ENCODE results near the gene ARHGAP24. TPM values are rescaled to one million over a fixed set of nuclear protein-coding genes. Genes with fewer than 3 reads are reported as not detected.

ARHGAP24 gene
- polyA plus RNA-seq, 2 of the 4 experiments (the other 2 are of a cell fraction), result 1.7 to 12.1 TPM

DNA sequence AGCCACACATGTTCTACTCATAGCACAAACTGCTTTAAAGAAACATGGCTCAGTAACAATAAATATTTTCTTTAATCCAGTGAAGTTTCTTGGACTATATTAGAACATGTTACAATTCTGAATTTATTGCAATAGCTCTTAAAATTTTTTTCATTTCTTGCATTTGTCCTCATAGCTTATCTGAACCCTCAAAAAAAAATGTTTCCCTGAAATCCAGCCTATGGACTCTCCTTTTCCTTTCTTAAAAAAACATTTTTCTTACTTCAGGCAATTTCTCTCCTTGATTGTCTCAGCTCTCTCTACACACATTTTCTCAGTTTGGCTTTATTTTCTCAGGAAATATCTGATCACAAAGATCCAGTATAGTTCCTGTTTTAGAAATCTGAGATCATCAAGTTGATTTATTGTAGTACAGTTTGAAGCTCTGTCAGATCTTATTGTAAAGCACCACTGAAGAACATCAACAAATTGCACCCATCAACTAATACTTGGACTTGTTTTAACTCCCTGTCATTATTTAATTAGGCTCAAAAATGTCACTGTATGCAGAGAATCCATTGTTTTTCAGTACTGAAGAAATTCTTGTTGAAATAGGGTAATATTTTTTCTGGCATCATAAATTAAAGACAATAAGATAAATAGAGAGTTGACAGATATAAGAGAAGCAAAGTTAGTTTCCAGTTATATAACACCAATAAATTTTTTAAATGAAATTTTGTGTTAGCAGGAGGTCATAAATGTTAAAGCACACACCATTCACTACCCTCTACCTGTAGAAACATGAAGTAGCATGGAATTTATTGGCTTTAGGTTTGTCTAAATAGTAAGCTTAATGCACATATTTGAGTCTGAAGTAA lies 317.7 kb downstream of the ARHGAP24 start:
- ChIA-PET POLR2A (no interaction called here), CTCF (interaction anchor here (1.4 kb wide), 1 partner anchor 176 kb away, joined by 4 read pairs; no protein-coding TSS in a partner anchor)
- Histone ChIP-seq H3K4me1 (peaks cover 5% of the 10 kb centered on the region), H3K27ac (no peak overlapping the region), H3K9me3 (no peaks in the 10 kb centered on the region), H3K4me3 (no peak overlapping the region), H3K4me2 (no peak overlapping the region)
- FAIRE-seq, result no peak
- DNase-seq (ENCODE audit: low read depth in 1 of 2, low spot score in 1 of 2), result no peak
- TF ChIP-seq, protein P1, sequence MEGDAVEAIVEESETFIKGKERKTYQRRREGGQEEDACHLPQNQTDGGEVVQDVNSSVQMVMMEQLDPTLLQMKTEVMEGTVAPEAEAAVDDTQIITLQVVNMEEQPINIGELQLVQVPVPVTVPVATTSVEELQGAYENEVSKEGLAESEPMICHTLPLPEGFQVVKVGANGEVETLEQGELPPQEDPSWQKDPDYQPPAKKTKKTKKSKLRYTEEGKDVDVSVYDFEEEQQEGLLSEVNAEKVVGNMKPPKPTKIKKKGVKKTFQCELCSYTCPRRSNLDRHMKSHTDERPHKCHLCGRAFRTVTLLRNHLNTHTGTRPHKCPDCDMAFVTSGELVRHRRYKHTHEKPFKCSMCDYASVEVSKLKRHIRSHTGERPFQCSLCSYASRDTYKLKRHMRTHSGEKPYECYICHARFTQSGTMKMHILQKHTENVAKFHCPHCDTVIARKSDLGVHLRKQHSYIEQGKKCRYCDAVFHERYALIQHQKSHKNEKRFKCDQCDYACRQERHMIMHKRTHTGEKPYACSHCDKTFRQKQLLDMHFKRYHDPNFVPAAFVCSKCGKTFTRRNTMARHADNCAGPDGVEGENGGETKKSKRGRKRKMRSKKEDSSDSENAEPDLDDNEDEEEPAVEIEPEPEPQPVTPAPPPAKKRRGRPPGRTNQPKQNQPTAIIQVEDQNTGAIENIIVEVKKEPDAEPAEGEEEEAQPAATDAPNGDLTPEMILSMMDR (IDR thresholded peaks at IDR 0.05), result no peak
- TF ChIP-seq CHD2 (IDR thresholded peaks at IDR 0.05; ENCODE audit: low read length, partially characterized antibody) (no peak), KDM1A (IDR thresholded peaks at IDR 0.05; ENCODE audit: low read depth) (no peak), POLR2AphosphoS2 (conservative IDR thresholded peaks at IDR 0.05; ENCODE audit: low read length) (no peak), FOSB (CRISPR knock-in tag; IDR thresholded peaks at IDR 0.05) (no peak), ZNF302 (CRISPR knock-in tag; IDR thresholded peaks at IDR 0.05) (no peak), FOSL2 (IDR thresholded peaks at IDR 0.05) (no peak), FOSL2 (CRISPR knock-in tag; IDR thresholded peaks at IDR 0.05) (no peak), EP300 (IDR thresholded peaks at IDR 0.05) (no peak), ESRRA (IDR thresholded peaks at IDR 0.05; ENCODE audit: borderline replicate concordance, low read length) (no peak)
- TF ChIP-seq, protein P2, sequence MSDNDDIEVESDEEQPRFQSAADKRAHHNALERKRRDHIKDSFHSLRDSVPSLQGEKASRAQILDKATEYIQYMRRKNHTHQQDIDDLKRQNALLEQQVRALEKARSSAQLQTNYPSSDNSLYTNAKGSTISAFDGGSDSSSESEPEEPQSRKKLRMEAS (IDR thresholded peaks at IDR 0.05), result no peak
- no peak for ATAC-seq

DNA sequence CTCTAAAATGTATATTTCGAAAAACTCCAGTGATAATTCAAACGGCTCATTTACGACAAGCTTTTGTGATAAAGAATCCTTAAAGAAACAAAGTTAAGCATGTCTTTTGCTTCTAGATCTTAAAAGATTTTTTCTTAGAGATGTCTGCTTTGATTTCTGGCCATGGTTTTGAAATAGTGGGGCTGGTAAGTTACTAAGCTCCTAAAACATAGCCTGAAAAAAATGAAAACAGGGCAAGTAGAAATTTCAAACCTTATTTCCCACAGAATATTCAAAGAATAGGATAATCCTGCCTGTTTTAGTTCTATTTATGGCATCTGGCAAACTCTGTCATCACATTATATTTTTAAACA lies 318.3 kb downstream of the ARHGAP24 start:
- WGBS (ENCODE audit: missing lambda C conversion rate), result 89% methylated on average over 3 of the region's 3 CpGs
- CTCF ChIA-PET, result no interaction called here
- no peak for ATAC-seq

DNA sequence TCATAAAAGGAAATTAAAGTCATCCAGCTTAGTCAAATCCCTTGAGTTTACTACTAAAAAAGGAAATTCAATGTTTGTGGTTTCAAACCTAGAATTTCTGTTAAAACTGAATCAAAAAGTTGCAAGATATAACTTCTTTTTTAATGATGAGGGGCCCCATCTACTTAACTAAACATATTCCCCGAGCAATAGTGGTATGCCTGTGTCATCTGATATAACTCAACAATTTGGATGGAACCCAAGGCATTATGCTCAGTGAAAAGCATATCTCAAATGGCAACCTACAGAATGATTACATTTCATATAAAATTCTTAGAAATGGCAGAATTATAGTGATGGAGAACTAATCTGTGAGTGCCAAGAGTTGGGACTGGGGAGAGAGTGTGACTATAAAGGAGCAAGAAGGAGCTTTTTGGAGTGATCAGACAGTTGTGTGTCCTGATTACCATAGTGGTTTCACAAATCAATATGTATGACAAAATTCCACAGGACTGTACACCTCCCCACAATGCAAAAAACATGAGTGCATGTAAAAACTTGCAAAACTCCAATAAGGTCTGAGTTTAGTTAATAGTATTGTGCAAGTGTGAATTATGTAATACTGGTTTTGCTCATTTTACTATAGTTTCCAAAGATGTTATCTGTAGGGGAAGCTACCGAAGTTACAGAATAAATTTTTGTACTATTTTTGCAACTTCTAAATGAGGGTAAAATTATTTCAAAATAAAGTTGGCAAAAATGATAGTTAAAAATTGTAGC lies 323.2 kb downstream of the ARHGAP24 start:
- POLR2A ChIA-PET, result no interaction called here
- DNase-seq (ENCODE audit: low read depth in 1 of 2, low spot score in 1 of 2) (no peak), ATAC-seq (no peak), FAIRE-seq (no peak)
- CTCF ChIA-PET, result interaction anchor here (0.6 to 6.7 kb wide), 19 partner anchors 7 to 714 kb away, joined by 3 to 117 read pairs (median 5); no protein-coding TSS in a partner anchor
- Histone ChIP-seq H3K9me3 (peaks cover 3% of the 10 kb centered on the region; the same call in 1 of the 3 replicates), H3K4me3 (no peak overlapping the region), H3K27ac (no peak overlapping the region), H3K4me2 (no peak overlapping the region), H3K4me1 (no peaks in the 10 kb centered on the region)
- WGBS (ENCODE audit: missing lambda C conversion rate), result 90% methylated on average over 2 of the region's 2 CpGs
- TF ChIP-seq KDM1A (IDR thresholded peaks at IDR 0.05; ENCODE audit: low read depth) (no peak), NR3C1 (IDR thresholded peaks at IDR 0.05) (no peak), RCOR1 (IDR thresholded peaks at IDR 0.05; ENCODE audit: low read depth, low read length) (no peak), EP300 (IDR thresholded peaks at IDR 0.05) (no peak), ESRRA (IDR thresholded peaks at IDR 0.05; ENCODE audit: borderline replicate concordance, low read length) (no peak), MYC (IDR thresholded peaks at IDR 0.05; ENCODE audit: borderline replicate concordance, low read length) (no peak), ZNF302 (CRISPR knock-in tag; IDR thresholded peaks at IDR 0.05) (no peak), HEYL (CRISPR knock-in tag; IDR thresholded peaks at IDR 0.05) (no peak), MAZ (IDR thresholded peaks at IDR 0.05; ENCODE audit: borderline replicate concordance, low read depth, low read length) (no peak), JUNB (IDR thresholded peaks at IDR 0.05) (no peak), RNF2 (IDR thresholded peaks at IDR 0.05; ENCODE audit: borderline replicate concordance, low read depth) (no peak), RAD21 (conservative IDR thresholded peaks at IDR 0.05 in 1 of 2, IDR thresholded peaks at IDR 0.05 in 1 of 2) (no peak), NPAS2 (CRISPR knock-in tag; IDR thresholded peaks at IDR 0.05; ENCODE audit: borderline replicate concordance) (no peak), TFCP2L1 (CRISPR knock-in tag; IDR thresholded peaks at IDR 0.05) (no peak)
- TF ChIP-seq, protein P3, sequence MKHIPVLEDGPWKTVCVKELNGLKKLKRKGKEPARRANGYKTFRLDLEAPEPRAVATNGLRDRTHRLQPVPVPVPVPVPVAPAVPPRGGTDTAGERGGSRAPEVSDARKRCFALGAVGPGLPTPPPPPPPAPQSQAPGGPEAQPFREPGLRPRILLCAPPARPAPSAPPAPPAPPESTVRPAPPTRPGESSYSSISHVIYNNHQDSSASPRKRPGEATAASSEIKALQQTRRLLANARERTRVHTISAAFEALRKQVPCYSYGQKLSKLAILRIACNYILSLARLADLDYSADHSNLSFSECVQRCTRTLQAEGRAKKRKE (CRISPR knock-in tag; IDR thresholded peaks at IDR 0.05; ENCODE audit: low read depth), result no peak
- TF ChIP-seq, protein P4, sequence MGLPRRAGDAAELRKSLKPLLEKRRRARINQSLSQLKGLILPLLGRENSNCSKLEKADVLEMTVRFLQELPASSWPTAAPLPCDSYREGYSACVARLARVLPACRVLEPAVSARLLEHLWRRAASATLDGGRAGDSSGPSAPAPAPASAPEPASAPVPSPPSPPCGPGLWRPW (IDR thresholded peaks at IDR 0.05), result no peak

More for the DNA sequence above, 318.3 kb downstream of the ARHGAP24 start:
- no peak for FAIRE-seq
- DNase-seq (ENCODE audit: low read depth in 1 of 2, low spot score in 1 of 2), result no peak
- Histone ChIP-seq H3K4me3 (no peak overlapping the region), H3K4me1 (no peaks in the 10 kb centered on the region), H3K9me3 (no peaks in the 10 kb centered on the region), H3K4me2 (no peak overlapping the region), H3K27ac (no peak overlapping the region)
- POLR2A ChIA-PET, result no interaction called here
- no peak for TF ChIP-seq CHD4 (IDR thresholded peaks at IDR 0.05; ENCODE audit: borderline replicate concordance)
- no peak for TF ChIP-seq CBX8 (IDR thresholded peaks at IDR 0.05)
- no peak for TF ChIP-seq PHF8 (IDR thresholded peaks at IDR 0.05; ENCODE audit: borderline replicate concordance, low read depth)

Data from A549 (cell line).